Effector CD8-positive, alpha-beta T cell (primary cell): ENCODE measurements around the gene HIP1.
"Not testable (repeated sequence)": the region's sequence is repeated elsewhere in the genome, so short reads cannot be mapped to it uniquely, and the experiment has no call there.

ENCODE experiments used
- DNase-seq: peaks from one replicate; lab custom pipeline; 2025; lab: John Stamatoyannopoulos, UW

The HIP1 gene

GRCh38 chr7:75686551-75686950 is 52.2 kb downstream of the HIP1 start:
- no peak for DNase-seq

- not testable (repeated sequence) for DNase-seq
Observed at GRCh38 chr7:75682052-75682451, 56.7 kb downstream of the HIP1 start.

- DNase-seq: no peak
Observed at GRCh38 chr7:75679060-75679459, 59.7 kb downstream of the HIP1 start.

GRCh38 chr7:75669579-75669978 is 69.2 kb downstream of the HIP1 start:
- no peak for DNase-seq

GRCh38 chr7:75667938-75668337 is 70.8 kb downstream of the HIP1 start:
- no peak for DNase-seq

- DNase-seq: no peak
Observed at GRCh38 chr7:75663302-75663907, 75.3 kb downstream of the HIP1 start.

GRCh38 chr7:75662579-75663301 is 76.0 kb downstream of the HIP1 start:
- no peak for DNase-seq

GRCh38 chr7:75660566-75661215 is 78.0 kb downstream of the HIP1 start:
- no peak for DNase-seq

GRCh38 chr7:75658802-75659201 is 79.9 kb downstream of the HIP1 start:
- DNase-seq: no peak

GRCh38 chr7:75658369-75658768 is 80.4 kb downstream of the HIP1 start:
- no peak for DNase-seq

- no peak for DNase-seq
Observed at GRCh38 chr7:75657866-75658265, 80.9 kb downstream of the HIP1 start.

GRCh38 chr7:75656740-75657139 is 82.0 kb downstream of the HIP1 start:
- DNase-seq: no peak

- DNase-seq: no peak
Observed at GRCh38 chr7:75655536-75655935, 83.2 kb downstream of the HIP1 start.

GRCh38 chr7:75654855-75655254 is 83.9 kb downstream of the HIP1 start:
- DNase-seq: no peak

GRCh38 chr7:75653651-75654050 is 85.1 kb downstream of the HIP1 start:
- no peak for DNase-seq

- no peak for DNase-seq
Observed at GRCh38 chr7:75652788-75653187, 86.0 kb downstream of the HIP1 start.

- no peak for DNase-seq
Observed at GRCh38 chr7:75650681-75651080, 88.1 kb downstream of the HIP1 start.

GRCh38 chr7:75650062-75650461 is 88.7 kb downstream of the HIP1 start:
- no peak for DNase-seq

GRCh38 chr7:75649462-75649861 is 89.3 kb downstream of the HIP1 start:
- DNase-seq: no peak

GRCh38 chr7:75647709-75648438 is 90.9 kb downstream of the HIP1 start:
- DNase-seq: no peak

- DNase-seq: no peak
Observed at GRCh38 chr7:75646571-75647102, 92.1 kb downstream of the HIP1 start.

GRCh38 chr7:75645570-75645969 is 93.2 kb downstream of the HIP1 start:
- no peak for DNase-seq
